Measurements from ENCODE around the gene ANAPC4.

The ANAPC4 gene

DNA sequence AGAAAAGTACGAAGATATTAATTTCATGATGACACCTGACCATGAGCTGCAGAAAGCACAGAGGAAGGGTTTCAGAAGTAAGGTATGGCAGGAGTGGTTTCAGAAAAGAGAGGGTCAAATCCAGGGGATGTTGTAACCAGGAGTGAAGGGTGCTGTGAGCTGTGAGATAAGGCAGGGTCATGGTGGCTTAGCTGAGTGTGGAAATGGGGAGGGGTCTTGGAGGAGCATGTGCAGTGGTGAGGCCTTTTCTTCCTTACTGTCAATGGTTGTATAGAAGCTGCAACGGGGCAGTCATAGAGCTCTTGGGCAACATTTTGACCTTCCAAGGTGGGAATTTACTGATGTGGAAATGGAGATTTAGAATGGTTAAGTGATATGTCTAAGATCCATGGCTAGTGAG, 2.5 kb downstream of the ANAPC4 start:
- DNase-seq = no peak

DNA sequence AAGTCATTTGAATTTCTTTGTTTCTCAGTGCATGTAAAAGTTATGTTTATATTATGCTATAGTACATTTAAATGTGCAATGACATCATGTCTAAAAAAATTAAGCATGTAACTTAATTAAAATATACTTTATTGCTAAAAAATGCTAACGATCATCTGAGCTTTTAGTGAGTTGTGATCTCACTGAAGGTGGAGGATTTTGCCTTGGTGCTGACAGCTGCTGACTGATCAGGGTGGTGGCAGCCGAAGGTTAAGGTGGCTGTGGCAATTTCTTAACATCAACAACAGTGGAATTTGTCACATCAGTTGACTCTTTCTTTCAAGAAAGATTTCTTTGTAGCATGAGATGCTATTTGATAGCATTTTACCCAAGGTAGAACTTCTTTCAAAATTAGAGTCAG, 6.6 kb downstream of the ANAPC4 start:
- DNase-seq = no peak

DNA sequence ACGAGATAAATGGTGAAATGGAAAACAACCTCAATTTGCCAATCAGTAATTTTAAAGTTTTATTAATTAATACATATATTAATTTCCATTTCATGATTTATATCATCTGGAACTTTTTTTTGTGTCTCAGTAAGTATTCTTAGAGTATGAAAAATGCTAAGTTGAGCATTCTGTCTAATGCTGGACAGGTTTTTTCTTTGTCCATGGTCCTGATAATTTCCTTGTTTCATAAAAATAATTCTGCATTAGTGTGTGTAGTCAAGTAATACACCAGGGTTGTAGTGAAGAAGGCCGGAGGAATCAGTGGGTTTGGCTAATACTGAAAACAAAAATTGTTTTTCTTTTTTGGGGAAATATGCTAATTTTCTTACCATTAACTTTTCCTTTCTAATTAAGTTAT, 9.9 kb downstream of the ANAPC4 start:
- DNase-seq = no peak

DNA sequence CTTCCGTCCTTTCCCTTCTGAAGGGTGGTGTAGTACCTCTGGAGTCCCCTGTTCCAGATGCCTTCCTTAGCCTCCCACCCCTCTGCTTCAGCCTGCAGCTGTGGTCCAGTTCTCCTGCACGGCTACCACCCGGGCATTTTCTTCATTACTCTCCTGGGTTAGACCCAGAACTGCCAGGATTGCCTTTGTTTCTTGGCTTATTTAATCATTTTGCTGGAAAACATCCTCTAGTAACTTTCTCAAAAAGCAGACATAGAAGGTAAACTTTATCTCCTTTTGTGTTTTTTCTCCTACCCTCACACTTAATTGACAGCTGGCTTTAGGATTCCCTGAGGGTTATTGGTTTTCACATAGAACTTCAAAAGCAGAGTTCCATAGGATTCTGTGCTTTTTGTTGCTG, 20.2 kb downstream of the ANAPC4 start:
- no peak for DNase-seq

DNA sequence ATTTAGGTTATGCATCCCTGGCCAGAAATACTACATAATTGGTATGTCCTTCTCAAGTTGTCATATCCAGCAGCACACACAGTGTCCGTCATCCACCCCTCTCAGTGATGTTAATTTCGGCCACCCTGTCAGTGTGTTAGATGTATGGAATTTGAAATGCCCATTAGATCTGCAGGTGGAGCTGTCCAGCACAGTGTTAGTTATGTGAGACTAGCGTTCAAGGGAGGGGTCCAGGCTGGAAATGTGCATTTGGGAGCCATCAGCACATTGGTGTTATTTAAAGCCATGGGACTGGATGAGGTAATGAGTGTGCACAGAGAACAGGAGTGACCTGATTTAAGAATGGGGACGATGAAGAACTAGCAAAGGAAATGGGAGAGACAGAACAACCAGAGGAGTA, 22.4 kb downstream of the ANAPC4 start:
- no peak for DNase-seq

DNA sequence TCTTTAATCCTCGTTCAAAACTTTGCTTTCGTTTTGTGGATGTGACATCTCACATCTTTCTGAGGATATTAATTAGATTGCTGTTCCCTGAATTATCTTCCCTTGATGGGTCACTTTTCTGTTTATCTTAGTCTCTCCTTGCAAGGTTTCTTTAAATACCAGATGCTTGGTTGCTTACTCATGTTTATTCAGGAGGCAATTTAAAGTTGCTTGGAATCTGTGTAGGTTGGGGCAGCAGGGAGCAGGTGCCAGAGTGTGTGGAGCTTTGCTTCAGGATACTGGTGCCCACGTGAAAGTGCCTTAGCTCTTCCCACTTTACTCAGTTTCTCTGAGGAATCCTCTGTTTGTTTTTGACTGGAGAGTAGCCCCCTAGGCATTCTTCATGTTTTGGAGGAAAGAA, 24.0 kb downstream of the ANAPC4 start:
- no peak for DNase-seq

DNA sequence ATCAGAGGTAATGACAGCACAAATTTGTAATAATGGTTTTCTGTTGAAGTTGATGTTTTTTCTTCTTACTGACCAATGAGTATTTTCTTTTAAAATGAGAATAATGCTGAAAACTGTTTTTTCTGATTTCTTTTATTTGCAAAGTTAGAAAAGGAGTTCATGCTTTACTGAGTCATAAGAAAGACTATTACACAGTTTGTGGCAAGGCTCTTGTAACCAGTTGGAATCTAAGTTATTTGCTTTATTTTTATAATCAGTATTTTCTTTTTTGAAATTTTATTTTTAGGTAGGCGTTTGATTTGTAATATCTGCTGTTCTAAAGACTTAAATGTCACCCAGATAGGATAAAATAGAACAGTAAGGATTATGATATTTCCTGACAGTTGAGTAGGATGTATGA, 25.5 kb downstream of the ANAPC4 start:
- no peak for DNase-seq

DNA sequence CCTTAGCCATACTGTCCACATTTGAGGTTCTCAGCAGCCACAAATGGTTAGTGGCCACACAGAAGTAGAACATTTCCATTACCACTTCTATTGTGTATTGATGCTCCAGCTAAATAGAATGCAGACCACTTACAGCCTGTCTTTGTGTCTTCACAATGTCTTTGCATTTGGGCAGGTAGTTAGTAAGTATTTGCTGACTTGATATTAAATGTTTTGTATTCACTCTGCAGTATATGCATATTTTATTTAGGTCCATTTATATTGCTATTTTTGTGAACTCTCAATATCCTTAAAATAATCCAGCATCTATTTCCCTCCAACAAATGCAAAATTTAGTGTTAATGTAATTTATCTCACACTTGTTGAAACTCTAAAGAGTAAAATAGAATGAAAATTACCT, 26.6 kb downstream of the ANAPC4 start:
- no peak for DNase-seq

DNA sequence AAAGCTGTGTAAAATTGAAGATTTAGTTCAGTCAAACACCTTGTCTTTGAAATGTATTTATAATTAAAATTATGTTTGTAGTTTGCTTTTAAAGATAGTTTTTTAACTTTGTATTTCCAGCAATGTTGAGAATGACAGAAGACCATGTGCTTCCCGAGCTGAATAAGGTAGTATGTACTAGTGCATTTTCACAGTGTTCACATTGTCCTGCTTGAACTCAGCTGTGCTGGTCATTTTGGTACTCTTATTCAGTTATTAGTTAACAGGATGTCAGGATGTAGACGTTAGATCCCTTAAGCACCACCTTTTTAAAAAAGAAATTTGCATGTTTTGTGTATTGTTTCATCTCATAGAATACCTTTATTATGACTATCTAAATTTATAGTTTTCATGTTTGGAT, 28.4 kb downstream of the ANAPC4 start:
- DNase-seq = no peak

DNA sequence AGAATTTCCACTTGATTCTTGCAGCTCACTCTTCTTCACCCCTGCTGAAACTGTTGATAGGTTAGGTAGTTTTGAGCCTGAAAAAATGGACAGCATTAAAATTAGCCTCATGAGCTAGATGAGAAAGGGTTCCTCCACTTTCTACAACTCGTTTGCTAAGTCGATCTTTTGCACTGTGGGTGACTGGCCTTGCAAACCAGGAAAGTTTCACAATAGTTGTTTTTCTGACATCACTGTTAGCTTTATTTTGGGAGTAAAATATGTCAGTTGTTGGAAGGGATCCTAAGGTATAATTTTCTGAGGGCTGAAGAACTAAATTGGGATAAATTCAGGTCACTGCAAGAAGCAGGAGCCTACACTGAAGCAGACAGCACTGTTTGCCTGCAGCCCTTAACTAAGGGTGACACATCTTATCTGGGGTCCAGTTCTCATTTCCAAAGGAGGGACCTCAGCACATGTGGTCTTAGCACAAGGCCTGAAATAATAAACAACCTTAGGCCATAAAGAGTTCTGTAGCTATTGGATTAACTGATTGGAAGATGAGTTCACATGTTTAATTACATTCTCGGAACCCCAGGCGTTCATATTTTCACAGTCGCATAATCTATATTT, 29.1 kb downstream of the ANAPC4 start:
- DNase-seq = no peak

DNA sequence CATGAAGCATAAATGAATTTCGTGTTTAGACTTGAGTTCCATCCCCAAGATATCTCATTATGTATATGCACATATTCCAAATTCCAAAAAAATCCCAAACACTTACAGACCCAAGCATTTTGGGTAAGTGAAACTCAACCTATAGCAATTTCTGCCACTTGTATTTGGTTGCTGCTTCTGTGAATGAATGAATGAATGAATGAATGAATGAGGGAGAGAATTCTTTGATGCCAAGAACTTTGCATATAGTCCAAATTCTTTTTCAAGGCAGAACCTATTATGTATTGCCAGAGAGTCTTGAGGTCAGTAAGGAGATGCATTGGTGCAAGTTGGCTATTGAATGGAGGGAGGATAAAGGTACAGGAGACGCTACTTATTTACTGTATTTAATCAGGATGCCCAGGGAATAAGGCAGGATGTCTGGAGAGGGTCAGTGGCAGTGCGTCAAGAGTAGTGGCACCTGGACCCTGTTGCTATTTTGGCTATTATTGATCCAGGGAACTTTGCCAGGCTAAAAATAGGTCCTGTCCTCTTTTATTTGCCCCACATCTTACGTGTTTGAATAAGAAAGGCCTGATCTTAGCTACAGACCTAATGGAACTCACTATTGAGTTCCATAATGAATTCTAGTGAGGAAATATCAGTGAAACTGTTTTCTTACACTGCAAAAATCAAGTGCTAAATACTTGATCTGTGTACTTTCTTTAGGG, 33.9 kb downstream of the ANAPC4 start:
- DNase-seq = no peak

DNA sequence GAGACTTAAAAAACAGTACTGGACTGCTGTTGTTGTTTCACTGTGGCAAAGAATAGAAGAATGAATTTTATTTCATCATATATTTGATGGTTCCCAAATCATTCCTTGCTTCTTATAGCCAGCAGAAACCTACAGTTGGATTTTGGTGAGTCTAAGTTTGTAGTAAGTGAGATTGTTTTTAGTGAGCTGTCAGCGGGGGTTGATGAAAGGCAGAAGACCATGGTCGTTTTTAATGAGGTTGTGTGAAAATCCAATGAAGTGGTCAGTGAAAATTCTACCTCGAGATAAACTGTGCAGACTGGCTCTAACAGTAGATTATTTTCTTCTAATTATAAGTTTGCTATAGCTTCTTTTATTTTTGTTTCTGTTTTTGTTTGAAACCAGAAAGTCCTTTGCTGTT, 36.2 kb downstream of the ANAPC4 start:
- DNase-seq = no peak

DNA sequence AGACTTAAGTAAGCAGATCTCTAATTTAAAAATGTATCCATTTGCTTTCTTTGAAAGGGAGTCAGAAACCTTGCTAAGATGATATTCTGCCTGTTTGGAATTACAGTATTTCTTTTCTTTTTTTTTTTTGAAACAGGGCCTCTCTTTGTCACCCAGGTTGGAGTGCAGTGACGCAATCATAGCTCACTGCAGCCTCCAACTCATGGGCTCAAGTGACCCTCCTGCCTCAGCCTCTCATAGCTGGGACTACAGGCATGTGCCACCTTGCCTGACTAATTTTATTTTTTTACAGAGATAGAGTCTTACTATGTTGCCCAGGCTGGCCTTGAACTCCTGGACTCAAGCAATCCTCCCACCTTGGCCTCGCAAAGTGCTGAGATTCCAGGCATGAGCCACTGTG, 40.0 kb downstream of the ANAPC4 start:
- no peak for DNase-seq

DNA sequence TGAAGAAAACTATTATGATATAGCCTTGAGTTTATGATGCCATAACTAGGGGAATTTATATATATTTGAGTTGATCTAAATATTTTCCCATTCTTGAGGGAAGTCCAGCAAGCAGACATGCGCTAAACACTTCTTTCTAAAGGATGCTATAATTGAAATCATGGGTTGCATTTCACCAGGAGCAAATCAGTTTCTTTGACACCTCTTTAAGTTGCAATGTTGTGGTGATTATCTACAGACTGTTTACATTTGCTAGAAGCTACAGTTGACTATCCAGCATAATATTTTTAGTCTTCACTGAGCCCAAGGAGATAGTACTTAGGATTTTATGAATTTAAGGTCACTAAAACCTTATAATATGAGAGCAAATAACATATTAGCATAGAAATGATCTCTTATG, 43.9 kb downstream of the ANAPC4 start:
- DNase-seq = no peak

DNA sequence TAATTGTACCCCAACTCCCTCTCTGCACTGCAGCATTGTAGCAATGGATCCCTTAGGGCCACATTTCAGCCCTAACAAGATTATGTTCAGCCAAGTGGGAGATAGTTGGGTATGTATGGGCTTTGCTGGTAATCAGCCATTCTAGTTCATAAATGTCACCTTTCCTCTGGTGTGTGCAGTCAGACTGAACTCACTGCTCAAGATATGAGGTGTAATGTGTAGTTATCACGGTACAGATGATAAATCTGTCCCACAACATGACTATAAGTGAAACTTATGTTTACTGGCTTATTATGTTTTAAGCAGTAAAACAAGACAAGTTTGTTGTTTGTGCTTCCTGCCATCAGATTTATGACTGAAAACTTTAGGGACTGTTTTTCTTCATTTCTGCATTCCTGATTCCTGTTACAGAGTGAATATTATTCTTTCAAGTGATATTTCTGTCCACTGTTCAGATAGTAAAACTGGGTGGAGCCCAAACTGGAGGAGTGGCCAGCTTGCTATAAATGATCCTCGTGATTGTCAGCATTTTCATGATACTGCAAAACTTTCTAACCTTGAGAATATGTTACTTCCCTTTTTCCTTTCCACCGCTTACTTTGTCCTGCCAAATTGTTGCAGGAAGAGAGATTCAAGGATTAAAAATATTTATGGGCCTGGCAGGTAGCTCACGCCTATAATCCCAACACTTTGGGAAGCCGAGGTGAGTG, 44.9 kb downstream of the ANAPC4 start:
- no peak for DNase-seq

DNA sequence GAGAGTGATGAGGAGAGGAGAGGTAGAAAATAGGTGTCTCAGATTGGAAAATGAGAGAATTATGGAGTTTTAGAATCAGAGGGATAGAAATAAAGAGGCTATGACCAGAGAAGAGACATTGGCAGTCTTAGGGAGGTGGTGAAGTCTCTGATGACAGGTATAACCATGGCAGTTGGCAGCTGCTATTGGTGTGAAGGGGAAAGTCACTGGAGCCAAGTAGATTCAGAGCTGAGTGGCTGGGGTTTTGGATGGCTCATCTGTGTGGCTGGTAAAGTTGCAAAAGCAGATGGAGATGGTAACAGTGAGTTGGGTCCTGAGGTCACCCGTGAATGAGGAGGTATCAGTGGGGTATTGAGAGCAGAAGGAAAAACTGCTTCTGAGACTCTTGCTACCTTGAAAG, 46.5 kb downstream of the ANAPC4 start:
- no peak for DNase-seq

DNA sequence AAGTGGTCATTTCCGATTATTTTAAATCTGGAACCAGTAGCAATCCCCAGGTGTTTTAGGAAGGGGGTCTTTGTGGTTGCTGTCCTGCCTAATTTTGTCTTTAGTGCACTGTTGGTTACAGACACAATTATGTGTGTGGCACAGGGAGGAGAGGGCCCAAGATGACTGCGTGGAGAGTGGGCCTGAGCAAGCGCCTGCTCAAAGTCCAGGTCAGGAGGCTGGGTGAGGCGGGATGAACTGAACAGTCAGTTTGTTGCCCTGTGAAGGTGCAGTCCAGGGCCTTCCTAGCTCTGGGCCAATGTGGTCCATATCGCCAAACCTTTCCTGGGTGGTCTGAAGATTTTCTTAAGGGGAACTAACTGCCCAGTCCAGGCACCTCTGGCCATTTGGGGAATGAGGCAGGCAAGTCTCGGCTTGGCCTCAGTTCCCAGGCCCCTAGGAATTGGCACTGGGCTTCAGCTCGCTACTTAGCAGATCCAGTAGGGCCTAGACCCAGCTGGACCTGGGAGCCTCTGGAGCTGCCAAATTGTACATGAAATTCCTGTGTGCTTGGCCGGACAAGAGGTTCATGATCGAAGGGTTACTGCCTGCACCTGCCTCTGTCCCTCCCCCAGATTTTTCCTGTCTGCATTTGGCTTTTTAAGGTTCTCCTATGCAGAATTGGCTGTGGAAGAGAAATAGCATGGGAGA, 47.6 kb downstream of the ANAPC4 start:
- DNase-seq = no peak

DNA sequence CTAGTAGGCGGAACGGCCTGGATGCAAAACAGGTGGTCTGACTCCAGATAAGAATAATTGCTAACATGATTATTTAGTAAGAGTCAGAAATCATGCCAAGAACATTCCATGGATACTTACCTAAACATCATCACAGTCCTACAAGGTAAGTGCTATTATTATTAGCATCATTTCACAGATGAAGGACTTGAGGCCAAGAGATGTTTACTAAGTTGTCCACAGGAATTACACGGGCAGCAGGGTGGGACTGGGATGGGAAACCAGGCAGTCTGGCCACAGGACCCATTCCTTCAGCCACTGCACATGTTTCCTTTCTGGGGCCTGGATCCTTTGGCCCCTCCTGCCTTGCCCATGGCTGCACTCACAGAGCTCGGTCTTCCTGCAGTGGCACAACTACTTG, 48.3 kb downstream of the ANAPC4 start:
- no peak for DNase-seq

DNA sequence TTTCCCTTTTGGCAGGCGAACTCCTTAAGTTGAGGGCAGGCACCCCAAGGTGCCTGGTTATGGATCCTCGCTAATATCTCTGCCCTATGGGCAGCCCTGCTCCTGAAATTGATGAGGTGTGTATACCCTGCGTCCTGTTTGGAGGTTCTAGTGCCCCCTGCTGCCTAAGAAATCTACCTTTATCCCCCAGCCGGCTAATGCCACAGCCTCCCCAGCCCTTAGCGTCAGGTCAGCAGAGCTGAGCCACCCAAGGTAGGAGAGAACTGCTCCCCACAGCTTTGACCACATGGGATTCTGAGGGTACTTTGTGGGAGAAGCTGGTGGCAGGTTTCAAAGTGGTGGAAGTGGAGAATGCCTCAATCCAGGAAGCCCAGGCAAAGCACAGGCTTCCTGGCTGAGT, 50.8 kb downstream of the ANAPC4 start:
- no peak for DNase-seq

DNA sequence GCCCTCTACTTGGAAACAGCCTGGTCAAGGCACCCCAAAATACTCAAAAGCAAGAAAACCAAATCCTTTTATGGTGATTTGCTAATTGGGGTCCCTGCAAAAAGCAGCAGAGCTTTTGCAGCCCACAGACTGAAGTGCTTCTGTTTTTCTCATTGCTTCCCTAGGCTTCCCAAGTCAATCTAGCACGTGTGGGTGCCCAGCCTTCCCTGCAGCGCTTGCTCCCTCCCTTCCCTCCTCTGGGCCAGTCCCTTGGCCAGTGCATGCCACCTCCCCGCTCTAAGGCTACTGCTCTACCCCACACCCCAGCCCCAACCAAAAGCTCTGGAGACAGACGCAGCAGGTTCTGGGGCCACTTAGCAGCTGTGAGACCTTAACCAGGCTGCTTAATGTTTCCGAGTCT, 53.6 kb downstream of the ANAPC4 start:
- DNase-seq = no peak

DNA sequence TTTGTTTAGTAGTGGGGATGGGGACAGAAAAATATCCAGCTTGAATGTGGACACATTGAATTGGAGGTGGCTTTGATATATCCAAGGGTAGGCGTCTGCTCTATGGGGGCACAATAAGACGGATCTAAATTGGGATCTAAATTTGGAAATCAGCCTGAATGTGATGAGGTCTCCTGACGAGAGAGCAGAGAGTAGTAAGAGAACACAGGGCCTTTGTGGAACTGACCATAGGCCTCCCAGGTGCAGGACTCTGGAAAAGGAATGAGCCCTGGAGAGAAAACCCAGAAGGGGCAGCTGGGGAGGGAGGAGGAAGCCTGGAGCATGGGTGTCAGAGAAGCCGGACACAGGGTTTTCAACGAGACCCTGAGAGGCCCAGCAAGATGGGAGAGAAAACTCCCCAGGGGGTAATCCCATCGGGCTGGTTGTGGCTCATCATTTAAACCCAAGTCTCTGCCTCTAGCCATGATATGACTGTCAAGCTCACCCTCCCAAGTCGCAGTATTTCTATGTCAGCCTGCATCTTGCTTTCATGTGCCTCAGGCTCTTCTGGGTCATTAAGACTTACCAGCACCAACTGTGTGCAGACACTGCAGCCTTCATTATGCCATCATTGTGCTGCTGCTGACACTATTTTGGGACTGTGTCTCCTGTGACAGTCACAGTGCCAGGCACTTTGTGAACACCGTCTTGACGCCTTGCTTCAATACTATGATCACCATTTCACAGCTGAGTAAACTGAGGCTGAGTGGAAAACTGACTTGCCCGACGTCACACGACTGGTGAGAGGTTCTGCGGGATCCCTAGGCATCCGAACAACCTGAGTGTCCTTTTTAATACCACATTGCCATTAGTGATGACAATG, 57.1 kb downstream of the ANAPC4 start:
- DNase-seq = no peak

DNA sequence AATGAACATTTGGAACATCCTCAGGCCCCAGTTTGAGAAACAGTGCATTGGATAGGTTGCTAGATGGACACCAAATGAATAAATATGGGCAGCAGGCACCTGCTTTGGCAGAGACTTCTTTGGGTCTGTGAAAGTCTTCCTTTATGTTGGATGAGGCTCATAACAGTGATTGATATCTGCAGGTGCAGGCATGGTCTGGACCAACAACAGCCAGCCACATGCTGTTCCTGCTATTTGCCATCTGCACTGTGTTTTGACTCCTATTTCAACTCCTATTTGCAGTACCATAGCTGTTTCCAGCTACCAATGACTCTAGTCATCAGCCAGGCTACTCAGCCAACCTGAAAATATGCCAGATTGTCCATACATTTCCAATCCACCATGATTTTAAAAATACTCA, 60.9 kb downstream of the ANAPC4 start:
- no peak for DNase-seq

DNA sequence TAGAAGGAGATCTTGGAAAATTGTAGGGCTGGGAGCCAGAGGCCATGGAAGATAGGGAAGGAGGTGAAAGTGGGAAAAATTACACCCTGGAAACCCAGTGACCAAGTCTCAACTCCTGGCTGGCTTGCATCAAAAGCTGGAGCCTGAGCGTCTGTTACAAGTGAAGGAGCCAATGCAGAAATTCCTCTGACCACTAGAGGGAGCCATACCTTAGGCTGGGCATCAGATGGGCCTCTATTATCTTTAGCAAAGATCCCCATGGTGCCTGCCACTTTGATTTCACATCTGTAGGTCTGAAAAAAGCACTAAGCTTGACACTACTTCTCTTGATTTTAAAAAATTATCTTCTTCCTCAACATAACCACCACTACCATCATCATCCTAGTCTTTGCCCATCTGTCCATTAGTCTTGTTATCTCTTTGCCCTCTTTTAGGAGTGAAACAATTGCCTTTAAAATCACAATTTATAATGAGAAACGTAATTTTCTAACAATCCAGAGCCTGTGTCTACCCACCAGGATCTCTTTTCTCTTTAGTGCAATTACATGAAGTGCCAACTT, 62.9 kb downstream of the ANAPC4 start:
- DNase-seq = peak; percentile 65

All from T1000 (cell line).